A549 (cell line): Measurements from ENCODE around the gene ALDH3B2.
A peak's percentile ranks its signal among the peaks of the same experiment; 100 is the strongest.

Experiments
- CEBPB ChIP-seq, 2 experiments: fragments of >200 bp in 1 of 2; sonication (Bioruptor Twin) in 1 of 2; formaldehyde crosslinking in 1 of 2; IDR thresholded peaks; 2 replicates each; pipeline ENCODE4 v1.6.1; 2012 to 2016
- CHD2 ChIP-seq: fragments of 150-350 bp; IDR thresholded peaks from 2 replicates; pipeline ENCODE4 v1.6.1; 2014; ENCODE audit warnings: low read length; ENCODE audit not compliant: partially characterized antibody
- CTCF ChIP-seq: fragments of >200 bp; sonication (Bioruptor Twin); formaldehyde crosslinking; IDR thresholded peaks from 3 replicates; pipeline ENCODE4 v1.5.1; 2016
- ELK1 ChIP-seq: fragments of 150-350 bp; IDR thresholded peaks from 2 replicates; pipeline ENCODE4 v1.6.1; 2014; ENCODE audit warnings: low read depth, mild to moderate bottlenecking, low read length
- KDM1A ChIP-seq: fragments of 200-600 bp; sonication (generic); IDR thresholded peaks from 2 replicates; pipeline ENCODE4 v1.6.1; 2016; ENCODE audit warnings: low read depth, mild to moderate bottlenecking
- MAZ ChIP-seq: fragments of 150-350 bp; IDR thresholded peaks from 2 replicates; pipeline ENCODE4 v1.6.1; 2014; ENCODE audit warnings: antibody characterized with exemption, low read depth, low read length, borderline replicate concordance
- NR3C1 ChIP-seq: fragments of >200 bp; sonication (Bioruptor Twin); formaldehyde crosslinking; IDR thresholded peaks from 3 replicates; pipeline ENCODE4 v1.6.1; 2017
- PHF8 ChIP-seq: fragments of 200-600 bp; sonication (generic); IDR thresholded peaks from 2 replicates; pipeline ENCODE4 v1.6.1; 2016; ENCODE audit warnings: low read depth, mild to moderate bottlenecking, antibody characterized with exemption, moderate library complexity, borderline replicate concordance
- POLR2A ChIP-seq: IDR thresholded peaks from 2 replicates; pipeline ENCODE4 v1.6.1; 2012; ENCODE audit warnings: mild to moderate bottlenecking, low read length
- SMC3 ChIP-seq: fragments of >200 bp; sonication (Bioruptor Twin); formaldehyde crosslinking; IDR thresholded peaks from 3 replicates; pipeline ENCODE4 v1.6.1; 2018; ENCODE audit warnings: inconsistent platforms
- USF2 ChIP-seq: fragments of 450-650 bp; IDR thresholded peaks from 2 replicates; pipeline ENCODE4 v1.6.1; 2014; ENCODE audit warnings: antibody characterized with exemption
- ZSCAN20 ChIP-seq: fragments of 250-450 bp; sonication (Bioruptor Pico); IDR thresholded peaks from 2 replicates; pipeline ENCODE4 v1.8.0; 2022; ENCODE audit warnings: mild to moderate bottlenecking, moderate library complexity
- TF ChIP-seq, protein P1 (sequence below): fragments of 250-450 bp; sonication (Bioruptor Pico); IDR thresholded peaks from 2 replicates; pipeline ENCODE4 v1.5.0; 2021; ENCODE audit warnings: mild to moderate bottlenecking, moderate library complexity, borderline replicate concordance

GRCh38 chr11:67614730-67615714 lies 59.4 kb downstream of the ALDH3B2 start:
- TF ChIP-seq CTCF = peak; percentile 55
- TF ChIP-seq MAZ = no peak
- no peak for TF ChIP-seq POLR2A
- TF ChIP-seq KDM1A = no peak
- TF ChIP-seq SMC3 = peak; percentile 49; the same call in 2 of the 3 replicates
- TF ChIP-seq, protein P1, sequence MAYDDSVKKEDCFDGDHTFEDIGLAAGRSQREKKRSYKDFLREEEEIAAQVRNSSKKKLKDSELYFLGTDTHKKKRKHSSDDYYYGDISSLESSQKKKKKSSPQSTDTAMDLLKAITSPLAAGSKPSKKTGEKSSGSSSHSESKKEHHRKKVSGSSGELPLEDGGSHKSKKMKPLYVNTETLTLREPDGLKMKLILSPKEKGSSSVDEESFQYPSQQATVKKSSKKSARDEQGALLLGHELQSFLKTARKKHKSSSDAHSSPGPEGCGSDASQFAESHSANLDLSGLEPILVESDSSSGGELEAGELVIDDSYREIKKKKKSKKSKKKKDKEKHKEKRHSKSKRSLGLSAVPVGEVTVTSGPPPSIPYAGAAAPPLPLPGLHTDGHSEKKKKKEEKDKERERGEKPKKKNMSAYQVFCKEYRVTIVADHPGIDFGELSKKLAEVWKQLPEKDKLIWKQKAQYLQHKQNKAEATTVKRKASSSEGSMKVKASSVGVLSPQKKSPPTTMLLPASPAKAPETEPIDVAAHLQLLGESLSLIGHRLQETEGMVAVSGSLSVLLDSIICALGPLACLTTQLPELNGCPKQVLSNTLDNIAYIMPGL (CRISPR knock-in tag) = no peak
- no peak for TF ChIP-seq ZSCAN20
- no peak for TF ChIP-seq CHD2
- no peak for TF ChIP-seq ELK1
- no peak for TF ChIP-seq USF2
- TF ChIP-seq CEBPB (IDR thresholded peaks at IDR 0.05) = no peak
- no peak for TF ChIP-seq NR3C1
- TF ChIP-seq PHF8 = no peak
